NCI-H1694 treated with DMSO at 0.1 percent for 48 hours (cell line): ENCODE measurements around the gene PDE1A.
"Not testable (repeated sequence)": the region's sequence is repeated elsewhere in the genome, so short reads cannot be mapped to it uniquely, and the experiment has no call there.

Experiments
- DNase-seq: peaks from one replicate; lab custom pipeline; 2025; lab: John Stamatoyannopoulos, UW

The PDE1A gene

DNA sequence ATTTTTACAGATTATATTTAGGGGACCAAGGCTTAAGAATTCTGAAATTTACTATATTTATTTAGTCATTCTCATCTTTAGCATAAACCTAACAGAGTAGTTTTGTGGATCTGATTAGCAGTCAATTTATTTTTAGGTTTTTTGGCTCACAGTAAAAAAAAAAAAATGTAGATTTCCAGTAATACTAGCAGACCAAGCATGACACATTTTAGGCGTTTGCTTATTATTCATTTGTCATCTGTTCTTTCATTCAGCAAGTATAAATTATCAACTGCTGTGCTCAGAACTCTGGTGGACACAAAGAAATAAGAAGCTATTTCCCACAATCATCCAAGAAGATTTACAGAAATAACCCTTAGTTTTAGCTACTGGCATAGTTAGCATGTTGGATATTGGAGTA, 20.6 kb downstream of the PDE1A start:
- no peak for DNase-seq

DNA sequence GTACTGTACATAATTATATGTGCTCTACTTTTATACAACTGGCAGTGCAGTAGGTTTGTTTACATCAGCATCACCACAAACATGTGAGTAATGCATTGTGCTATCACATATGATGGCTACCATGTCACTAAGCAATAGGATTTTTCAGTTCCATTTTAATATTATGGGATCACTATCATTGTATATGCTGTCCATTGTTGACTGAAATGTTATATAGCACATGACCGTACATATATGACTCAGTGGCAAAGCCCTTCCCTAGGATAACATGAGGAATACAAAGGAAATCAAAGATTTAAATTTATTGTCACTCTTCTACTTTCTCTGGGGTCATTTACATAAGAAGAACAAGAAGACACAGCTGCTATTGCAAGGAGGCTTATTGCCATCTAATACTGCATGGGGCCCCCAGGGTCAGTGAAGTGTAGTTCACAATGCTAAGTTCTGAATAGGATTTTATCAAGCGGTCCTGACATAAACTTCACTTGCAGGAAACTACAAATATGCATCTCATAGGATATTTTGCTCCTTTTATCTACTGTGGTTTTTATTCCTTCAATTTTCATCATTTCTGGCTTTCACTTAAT, 21.8 kb downstream of the PDE1A start:
- no peak for DNase-seq

DNA sequence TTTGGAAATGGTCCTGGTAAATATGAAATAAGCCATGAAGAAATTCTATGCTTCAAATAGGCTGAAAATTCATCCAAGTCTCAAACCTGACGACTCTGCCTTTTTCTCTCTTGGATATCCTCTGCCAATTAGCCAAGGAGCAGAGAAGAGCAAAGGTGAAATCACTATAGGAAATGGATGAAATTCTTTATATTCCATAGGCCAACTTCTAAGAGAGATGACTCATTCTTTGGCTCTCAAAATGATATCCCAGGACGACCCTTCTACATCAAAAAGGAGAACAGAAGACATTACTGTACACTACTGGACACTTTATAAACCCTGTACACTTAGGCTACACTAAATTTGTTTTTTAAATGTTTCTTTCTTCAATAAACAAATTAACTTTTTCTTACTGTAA, 22.7 kb downstream of the PDE1A start:
- DNase-seq = no peak

DNA sequence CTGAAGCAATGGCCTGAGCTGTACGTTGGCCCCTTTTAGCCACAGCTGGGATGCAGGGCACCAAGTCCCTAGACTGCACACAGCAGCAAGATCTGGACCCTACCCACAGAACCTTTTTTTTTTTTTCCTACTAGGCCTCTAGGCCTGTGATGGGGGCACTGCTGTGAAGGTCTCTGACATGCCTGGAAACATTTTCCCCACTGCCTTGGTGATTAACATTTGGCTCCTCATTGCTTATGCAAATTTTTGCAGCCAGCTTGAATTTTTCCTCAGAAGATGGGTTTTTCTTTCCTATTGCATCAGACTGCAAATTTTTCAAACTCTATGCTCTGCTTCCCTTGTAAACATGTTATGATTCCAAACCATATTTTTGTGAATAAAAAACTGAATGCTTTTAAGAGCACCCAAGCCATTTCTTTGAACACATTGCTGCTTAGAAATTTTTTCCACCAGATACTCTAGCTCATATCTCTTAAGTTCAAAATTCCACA, 33.5 kb downstream of the PDE1A start:
- DNase-seq = no peak

DNA sequence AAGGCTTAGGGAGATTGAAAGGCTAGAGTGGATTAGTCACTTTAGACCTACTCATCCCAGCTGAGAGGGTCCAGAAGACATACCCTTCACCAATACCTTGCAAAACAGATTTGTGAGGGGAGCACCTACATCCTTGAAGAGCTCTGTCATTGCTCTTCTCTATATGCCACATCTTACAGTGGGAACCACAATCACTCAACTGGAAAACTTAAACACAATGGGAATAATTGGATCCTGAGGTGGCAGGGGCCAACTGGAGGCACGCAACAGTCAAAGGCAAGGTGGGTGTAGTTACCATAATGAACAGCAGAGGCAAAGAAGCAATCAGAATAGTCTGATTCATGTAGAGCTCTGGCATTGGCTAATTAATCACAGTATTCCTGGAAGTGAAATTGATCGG, 35.4 kb downstream of the PDE1A start:
- no peak for DNase-seq

DNA sequence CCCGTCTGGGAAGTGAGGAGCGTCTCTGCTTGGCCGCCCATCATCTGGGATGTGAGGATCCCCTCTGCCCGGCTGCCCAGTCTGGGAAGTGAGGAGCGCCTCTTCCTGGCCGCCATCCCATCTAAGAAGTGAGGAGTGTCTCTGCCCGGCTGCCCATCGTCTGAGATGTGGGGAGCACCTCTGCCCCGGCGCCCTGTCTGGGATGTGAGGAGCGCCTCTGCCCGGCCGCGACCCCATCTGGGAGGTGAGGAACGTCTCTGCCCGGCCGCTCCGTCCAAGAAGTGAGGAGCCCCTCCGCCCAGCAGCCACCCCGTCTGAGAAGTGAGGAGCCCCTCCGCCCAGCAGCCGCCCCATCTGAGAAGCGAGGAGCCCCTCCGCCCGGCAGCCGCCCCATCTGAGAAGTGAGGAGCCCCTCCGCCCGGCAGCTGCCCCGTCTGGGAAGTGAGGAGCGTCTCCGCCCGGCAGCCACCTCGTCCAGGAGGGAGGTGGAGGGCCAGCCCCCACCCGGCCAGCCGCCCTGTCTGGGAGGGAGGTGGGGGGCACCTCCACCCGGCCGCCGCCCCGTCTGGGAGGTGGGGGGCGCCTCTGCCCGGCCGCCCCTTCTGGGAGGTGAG, 40.5 kb downstream of the PDE1A start:
- DNase-seq = not testable (repeated sequence)

DNA sequence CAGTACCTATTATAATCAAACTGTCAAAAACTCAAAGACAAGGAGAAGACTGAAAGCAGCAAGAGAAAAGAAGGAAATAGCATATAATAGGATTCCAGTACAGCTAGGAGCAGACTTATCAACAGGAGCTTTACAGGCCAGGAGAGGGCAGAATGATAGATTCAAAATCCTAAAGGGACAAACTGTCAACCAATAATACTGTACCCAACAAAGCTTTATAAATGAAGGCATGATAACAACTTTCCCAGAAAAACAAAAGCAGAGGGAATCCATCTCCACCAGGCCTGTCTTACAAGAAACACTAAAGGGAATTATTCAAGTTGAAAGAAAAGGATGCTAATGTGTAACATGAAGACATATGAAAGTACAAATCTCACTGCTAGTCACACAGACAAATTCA, 42.0 kb downstream of the PDE1A start:
- DNase-seq = no peak

DNA sequence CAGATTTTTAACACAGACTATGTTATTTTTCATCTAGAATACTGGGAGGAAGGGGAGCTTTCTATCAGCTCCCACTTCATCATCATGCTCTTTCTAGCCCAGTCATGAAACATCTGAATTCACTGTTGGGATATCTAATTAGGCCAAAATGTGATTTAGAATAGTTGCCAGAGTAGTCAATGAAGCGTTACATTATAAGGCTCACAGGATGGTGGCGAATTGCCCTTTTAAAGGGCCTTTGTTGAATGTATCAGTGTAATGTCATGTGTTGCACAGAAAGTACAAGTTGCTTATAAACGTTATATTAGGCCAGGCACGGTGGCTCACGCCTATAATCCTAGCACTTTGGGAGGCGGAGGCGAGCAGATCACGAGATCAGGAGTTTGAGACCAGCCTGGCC, 45.6 kb downstream of the PDE1A start:
- peak; percentile 54 for DNase-seq

DNA sequence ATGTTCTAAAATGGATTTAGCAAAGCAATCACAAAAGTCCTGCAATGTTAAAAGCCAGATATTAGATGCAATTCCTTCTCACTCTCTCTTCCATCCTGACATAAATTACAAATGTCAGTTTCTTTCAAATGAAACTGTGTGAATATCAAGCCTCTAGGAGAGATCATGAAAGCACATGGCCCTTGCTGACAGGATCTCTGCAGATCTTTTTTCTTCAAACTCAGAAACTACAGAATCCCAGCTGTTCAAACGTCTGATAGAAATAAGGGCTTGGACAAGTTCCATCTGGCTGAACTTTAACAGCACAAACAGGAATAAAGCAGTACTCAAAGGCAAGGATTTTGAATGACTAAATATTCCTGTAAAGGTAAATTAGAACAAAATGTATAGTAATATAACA, 47.6 kb downstream of the PDE1A start:
- peak; percentile 81 for DNase-seq

DNA sequence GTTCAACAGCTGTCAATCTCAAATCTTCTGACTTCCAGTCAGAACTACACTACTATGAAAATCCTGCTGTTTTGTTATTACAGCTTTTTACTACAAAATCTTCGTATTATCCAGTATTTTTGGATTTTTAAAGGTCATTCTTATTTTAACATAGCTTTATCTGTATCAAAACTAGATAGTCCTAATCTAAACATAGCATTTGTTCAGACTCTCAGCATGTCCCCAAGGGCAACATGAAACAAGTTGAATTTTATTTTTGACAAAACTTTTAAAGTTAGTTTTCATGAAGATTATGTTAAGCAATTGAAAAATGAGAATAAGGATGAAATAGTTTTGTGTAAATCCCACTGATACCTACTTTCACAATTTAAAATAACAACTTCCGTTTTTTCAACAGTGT, 48.1 kb downstream of the PDE1A start:
- no peak for DNase-seq

DNA sequence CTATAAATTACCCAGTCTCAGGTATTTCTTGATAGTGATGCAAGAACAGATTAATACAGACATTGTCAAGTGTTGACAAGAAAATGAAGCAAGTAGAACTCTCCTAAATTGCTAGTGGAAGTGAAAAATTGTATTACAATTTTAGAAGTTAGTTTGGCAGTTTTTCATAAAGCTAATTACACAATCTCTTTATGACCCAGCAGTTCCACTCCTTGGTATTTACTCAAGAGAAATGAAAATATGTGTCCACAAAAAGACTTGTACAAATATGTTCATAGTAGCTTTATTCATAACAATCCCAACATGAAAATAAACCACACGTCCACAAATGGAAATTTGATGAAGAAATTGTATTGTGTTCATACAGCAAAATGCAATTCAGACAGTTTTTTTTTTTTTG, 49.4 kb downstream of the PDE1A start:
- no peak for DNase-seq

DNA sequence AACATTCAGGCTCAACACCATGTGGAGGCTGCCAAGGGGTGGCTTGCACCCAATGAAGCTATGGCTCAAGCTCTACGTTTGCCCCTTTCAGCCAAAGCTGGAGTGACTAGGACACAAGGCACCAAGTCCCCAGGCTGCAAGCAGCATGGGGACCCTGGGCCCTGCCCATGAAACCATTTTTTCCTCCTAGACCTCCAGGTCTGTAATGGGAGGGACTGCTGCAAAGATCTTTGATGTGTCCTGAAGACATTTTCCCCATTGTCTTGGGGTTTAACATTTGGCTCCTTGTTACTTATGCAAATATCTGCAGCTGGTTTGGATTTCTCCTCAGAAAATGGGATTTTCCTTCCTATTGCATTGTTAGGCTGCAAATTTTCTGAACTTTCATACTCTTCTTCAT, 51.0 kb downstream of the PDE1A start:
- DNase-seq = no peak

DNA sequence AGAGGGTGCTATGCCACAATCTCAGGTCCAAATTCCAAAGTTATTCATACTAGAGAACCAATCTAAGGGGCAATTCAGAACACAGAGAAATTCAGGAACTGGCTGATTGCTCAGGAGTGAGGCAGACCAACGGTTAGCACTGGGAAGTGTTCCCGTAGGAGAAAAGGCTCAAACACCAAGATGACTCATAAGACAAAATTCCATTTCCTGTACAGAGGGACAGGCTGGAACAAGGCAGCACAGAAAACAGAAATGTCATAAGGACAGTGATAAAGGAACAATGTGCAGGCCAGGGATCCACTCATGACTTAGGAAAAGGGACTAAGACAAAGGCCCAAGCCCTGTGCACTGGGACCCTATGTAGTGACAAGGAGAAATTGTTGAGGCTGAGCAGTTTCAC, 54.2 kb downstream of the PDE1A start:
- DNase-seq = no peak

DNA sequence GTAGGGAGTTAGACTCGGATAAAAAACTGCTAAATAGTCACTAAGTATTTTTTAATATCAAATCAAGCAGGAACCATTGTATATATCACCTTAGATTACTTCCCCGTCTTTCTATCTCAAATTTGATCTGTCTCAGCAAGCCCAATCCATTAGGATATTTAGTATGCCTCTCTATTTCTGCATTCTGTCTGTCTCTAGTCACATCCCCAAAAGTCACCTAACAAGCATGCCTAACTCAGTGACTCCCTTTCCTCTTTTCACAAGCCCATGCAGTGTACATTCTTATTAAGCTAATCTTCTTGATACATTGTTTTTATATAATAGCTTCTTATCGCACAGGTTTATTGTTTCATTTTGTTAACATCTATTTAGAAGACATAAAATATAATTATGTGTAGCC, 57.8 kb downstream of the PDE1A start:
- DNase-seq = no peak

DNA sequence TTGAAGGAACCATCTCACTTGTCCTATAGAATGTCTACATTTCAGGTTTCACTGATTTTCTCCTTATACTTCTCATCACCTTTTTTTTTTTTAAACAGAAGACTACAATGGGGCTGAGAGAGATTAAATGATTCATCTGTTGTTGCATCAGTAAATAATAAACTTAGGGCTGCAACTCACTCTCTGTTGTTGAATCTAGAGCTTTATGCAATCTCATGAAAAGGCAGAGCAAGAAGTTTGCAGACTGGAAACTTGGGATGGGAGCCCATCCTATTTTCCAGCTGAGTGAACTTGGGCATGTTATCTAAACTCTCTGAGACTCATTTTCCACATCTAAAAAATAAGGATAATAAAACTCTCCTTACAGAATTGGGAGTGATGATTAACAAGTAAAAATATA, 58.4 kb downstream of the PDE1A start:
- DNase-seq = no peak

DNA sequence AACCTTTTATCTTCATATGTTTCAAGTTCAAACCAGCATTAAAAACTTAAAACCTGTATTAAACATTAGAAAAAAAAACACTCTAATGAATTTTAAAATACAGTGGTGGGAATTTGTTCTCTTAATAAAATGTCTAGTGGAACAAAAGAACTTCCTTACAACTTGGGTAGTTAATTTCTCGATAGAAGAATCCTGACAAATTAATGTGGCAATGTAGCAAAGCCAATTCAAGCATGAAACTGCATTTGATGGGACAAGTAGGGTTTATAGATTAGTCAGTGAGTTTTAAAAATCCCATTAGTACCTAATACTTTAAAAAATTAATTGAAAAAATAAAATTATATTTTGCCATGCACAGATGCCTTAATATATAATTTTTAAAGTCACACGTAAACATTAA, 59.4 kb downstream of the PDE1A start:
- no peak for DNase-seq

DNA sequence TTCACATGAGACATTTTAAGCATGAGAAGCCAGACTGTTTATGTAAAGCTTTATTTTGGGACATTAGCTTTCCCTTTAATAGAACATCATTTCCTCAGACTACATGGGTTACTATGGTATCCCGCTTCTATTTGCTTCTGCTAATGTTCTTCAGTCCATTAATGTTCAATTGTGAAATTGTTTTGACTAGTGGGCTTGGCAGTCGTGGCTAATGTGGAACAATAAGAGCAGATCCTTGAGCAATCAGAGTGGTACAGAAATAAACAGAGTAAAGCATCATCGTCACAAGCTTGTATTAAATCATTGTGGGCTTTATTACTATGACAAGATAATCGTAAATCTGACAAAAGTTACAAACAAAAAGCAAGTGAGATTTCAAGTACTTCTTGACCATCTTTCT, 60.2 kb downstream of the PDE1A start:
- DNase-seq = no peak

DNA sequence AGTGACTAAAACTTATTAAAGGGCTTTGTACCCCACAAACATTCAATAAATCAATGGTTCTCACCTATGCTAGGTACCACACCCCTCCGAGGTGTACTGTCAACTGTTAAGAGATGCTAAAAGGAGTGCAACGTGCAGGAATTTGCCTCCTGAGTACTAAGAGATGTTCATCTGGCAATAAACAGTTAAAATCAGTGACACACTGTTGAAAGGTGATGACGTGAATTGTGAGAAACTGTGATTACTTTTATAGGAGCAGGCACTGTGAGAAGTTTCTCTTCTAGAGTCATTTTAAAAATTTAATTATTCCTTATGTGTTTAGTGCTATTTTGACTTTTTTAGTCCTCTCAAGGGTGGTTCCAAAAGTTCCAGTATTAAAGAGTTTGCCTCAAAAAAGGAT, 61.0 kb downstream of the PDE1A start:
- no peak for DNase-seq

DNA sequence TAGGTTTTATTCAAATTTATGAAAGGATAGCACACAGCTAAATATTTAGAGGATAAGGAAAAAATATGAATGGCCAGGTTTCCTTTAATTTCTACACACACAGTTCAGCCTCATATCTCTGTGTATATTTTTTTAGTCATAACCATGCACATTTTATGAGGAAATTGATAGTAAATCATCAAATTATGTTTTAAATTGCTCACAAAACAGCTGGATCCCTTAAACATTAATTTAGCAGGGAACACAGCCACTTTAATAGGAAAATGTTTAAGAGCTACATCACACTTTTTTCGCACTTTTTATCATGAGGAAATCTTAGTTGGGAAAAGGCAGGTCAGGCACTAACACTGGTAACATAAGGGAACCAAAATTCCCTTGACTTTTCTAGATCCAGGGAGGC, 65.4 kb downstream of the PDE1A start:
- DNase-seq = no peak

DNA sequence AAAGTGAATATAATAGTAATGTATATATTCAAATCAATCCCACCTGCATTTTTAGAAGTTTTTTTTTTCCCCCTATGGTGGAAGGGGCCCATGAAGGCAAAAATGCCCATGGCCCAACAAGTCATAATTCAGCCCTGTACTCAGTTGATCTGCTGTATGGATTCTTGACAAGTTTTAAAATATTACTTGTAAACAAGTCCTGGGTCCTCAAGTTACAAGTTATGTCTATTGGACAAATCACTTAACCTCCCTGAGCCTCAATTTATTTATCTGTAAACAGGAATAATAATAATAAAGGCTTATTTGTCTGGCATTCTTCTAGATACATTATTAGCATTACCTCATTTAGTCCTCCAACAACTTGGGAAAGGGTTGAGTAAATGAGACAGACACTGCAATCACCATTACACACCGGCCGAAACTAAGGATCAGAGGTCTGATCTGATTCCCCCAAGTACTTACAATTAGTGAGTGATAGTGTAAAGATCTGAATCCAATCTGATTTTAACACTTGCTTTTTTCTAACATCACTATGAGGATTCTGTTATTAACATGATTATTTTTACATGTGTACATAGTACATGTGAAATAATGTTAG, 66.1 kb downstream of the PDE1A start:
- DNase-seq = no peak

DNA sequence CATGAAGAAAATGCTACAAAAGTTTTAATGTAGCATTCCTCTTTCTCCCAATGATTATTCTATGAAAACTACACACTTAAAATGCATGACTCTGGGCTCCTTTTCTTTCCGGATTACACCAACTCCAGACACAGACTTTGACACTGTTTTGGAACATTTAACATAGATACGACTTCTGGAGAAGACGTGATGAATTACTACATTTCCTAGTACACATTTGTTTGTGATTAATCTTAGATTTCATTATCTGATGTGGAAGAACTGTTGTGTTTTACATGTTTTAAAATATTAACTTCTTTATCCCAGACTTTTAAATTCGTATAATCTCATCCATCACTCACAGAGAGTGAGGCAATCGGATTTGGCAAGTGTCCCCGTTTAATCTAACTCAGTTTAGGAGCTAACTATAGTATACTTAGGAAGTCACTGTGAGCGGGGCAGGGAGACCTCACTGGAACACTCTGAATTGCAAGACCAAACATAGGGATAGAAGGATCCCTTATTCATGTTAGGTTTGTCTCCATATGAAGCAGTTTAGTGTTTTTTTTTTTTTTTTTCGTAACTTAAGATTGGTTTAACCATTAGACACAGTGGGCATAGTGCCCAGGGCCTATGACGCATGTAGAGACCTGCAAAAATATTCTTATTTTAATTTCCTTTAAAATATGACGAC, 66.7 kb downstream of the PDE1A start:
- no peak for DNase-seq

DNA sequence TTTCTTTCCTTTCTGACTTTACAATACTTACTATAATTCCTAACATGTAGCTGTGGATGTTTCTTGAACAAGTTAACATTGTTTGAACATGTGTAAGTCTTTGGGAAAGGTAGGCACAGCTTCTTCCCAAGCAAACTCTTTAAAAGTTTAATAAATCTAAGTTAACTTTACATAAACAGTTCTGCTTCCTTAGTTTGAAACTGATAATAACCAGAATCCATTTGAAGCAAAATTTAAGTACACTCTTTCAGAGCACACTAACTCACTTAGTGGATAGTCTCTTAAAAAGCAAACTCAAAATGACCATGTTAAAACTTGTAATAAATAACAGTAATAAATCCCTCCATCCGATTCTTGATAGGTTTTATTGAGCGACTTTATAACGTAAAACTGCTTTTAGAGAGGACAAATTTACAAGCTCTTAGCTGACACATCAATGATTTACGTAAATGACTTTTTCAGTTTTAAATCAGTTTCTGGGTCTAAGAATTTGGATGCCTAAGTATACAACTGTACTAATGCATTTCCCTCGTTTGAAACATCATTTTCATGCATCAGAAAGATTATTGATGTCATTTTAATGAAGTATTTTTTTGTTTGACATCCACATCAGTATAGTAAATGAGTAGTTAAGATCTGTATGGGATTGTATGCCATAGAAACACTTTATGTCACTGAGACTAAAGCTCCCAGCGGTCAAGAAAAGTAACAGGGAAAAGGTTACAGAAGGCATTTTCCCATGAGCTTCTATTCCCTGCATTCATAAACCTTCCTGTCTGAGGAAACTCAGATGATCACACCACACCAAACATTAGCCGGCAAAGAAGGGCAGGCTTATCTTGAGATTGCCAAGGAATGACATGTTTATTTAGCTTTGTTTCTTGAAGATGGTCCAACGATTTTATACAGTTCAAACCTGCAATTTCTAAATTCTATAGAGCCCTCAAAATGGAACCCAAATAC, 67.5 kb downstream of the PDE1A start:
- DNase-seq = no peak
